Activated CD8-positive, alpha-beta memory T cell treated with anti-CD3 and anti-CD28 coated beads for 1 hour (primary cell): ENCODE results near the gene KREMEN1.
"Not testable (repeated sequence)": the region's sequence is repeated elsewhere in the genome, so short reads cannot be mapped to it uniquely, and the experiment has no call there.

Source experiments
- DNase-seq, 2 donors: peaks; one replicate each; pipeline ENCODE4 v3.0.0-alpha.2; 2020; ENCODE audit warnings: low read depth in 1 of 2; ENCODE audit errors: extremely low read depth in 1 of 2

The KREMEN1 gene

GRCh38 chr22:29102300-29102699 lies 29.5 kb downstream of the KREMEN1 start:
- DNase-seq = no peak

- DNase-seq = no peak
Measured at GRCh38 chr22:29103121-29103520, 30.3 kb downstream of the KREMEN1 start.

DNA sequence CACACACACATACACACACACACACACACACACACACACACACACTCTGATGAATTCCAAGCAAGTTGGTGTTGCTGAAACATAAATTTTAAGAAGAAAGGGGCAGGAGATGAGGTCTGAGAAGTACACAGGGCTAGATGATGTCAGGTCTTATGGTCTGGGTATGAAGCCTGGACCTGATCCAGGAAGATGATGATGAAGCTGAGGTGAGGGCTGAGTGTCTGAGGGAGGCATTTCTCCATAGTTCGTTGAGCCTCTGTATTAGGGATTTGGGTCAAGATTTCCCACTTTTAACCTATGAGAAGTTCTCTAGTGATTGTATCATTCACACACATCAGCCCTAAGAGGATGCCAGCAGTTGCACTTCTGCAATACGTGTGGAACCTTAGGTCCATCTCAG lies 32.6 kb downstream of the KREMEN1 start:
- no peak for DNase-seq

GRCh38 chr22:29106839-29107238 lies 34.0 kb downstream of the KREMEN1 start:
- no peak for DNase-seq

DNA sequence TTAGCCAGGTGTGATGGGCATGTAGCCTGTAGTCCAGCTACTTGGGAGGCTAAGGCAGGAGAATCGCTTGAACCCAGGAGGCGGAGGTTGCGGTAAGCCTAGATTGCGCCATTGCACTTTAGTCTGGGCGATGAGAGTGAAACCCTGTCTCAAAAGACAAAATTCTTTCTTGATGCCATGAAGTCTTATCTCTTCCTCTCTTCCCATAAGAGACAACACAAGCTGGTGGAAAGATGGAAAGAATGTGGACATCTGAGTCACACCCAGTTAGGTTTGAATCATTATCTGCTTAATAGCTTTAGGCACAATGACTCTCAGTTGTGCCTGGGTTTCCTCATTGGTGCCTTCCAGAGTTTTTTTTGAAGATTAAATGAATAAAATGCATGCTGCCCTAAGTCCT lies 35.3 kb downstream of the KREMEN1 start:
- DNase-seq = no peak

DNA sequence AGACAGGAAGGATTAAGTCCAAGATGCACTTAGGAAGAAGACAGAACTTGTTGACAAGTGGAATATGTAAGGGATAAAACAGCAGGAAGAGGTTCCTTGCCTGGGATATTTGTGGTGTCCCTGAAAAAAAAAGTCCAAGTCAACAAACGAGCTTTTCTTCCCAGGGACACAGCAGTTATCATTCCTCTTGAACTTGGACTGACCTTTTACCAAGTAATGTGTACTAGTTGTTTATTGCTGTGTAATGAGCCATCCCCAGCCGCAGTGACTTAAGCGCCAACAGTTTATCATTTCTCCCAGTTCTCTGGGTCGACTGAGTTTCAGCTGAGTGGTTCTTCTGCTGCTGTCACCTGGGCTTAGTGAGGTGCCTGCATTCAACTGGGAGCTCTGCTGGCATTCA lies 37.0 kb downstream of the KREMEN1 start:
- no peak for DNase-seq

- no peak for DNase-seq
Measured at GRCh38 chr22:29110946-29111345, 38.1 kb downstream of the KREMEN1 start.

GRCh38 chr22:29112121-29112520 lies 39.3 kb downstream of the KREMEN1 start:
- DNase-seq = no peak

DNA sequence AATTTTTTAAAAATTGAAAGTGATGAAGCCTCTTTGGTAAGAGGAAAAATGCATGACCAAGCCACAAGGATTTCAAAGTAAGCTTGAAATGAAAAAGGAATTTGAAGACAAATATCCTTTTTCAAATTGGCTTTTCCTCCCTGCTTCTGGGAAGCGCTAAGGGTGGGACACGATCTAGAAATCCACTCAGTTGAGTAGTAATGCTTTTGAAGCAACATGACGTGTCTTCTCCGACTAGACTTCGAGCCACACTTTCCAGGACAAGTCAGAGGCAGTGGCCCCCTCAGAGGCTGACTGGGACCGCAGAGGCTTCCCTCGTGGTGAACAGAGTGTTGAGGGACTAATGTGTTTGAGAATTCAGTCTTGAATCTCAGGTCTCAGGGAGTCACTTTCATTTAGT lies 39.8 kb downstream of the KREMEN1 start:
- DNase-seq = no peak

DNA sequence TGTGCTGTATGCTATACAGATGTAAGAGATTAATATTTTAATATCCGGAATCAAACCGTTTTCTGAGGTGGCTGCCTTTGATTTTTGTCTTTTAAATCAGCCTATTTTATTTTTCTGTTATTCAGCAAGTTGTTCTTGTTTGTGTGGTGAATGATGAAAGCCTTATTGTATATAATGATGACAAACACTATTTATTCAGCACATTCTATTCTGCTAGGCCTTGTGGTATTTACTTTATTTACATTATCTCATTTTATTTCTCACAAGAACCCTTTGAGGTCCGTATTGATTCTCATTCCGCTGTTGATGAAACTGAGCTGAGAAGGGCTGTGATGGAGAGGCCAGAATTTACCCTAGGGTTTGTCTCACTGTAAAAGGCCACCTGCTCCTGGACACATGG lies 40.5 kb downstream of the KREMEN1 start:
- DNase-seq = no peak

DNA sequence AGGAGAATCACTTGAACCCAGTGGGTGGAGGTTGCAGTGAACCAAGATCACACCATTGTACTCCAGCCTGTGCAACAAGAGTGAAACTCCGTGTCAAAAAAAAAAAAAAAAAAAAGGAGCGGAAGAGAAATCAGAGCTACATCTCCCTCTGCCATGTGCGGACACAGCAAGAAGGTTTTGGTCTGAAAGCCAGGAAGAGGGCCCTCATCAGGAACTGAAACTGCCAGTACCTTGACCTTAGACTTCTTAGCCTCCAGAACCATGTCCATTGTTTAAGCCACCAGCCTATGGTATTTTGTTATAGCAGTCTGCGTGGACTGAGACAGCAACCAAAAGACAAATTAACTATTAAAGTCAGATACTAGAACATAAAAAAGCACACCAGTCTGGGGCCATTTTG lies 41.6 kb downstream of the KREMEN1 start:
- DNase-seq = no peak

GRCh38 chr22:29115682-29116288 lies 43.0 kb downstream of the KREMEN1 start:
- DNase-seq = no peak

GRCh38 chr22:29116397-29117123 lies 43.7 kb downstream of the KREMEN1 start:
- DNase-seq = no peak

GRCh38 chr22:29117799-29118477 lies 45.1 kb downstream of the KREMEN1 start:
- no peak for DNase-seq

DNA sequence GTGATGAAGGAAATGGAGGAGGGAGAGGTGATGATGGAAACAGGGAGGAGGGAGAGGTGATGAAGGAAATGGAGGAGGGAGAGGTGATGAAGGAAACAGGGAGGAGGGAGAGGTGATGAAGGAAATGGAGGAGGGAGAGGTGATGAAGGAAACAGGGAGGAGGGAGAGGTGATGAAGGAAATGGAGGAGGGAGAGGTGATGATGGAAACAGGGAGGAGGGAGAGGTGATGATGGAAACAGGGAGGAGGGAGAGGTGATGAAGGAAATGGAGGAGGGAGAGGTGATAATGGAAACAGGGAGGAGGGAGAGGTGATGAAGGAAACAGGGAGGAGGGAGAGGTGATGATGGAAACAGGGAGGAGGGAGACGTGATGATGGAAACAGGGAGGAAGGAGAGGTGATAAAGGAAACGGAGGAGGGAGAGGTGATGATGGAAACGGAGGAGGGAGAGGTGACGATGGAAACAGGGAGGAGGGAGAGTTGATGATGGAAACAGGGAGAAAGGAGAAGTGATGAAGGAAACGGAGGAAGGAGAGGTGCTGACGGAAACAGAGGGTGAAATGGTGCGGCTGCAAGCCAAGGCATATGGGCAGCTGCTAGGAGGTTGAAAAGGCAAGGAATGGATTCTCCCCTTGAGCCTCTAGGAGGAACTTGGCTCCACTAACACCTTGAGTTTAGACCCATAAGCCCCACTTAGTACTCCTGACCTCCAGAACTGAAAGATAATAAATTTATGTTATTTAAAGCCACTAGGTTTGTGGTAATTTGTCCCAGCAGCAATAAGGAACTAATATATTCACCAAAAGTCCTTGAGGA lies 47.5 kb downstream of the KREMEN1 start:
- not testable (repeated sequence) for DNase-seq

DNA sequence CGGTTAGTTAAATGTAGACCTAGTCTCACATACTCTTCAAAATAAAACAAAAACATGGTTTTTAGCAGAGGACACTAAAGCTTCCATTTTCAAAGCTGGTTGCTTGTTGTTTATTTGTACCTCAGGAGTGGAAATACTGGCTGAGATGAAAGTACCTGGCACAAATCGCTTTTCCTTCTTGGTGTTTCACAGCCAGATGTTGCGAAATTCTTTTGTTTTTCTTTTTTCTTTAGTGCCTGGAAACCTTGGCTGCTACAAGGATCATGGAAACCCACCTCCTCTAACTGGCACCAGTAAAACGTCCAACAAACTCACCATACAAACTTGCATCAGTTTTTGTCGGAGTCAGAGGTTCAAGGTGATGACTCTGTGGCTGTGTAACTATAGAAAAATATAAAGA lies 48.3 kb downstream of the KREMEN1 start:
- no peak for DNase-seq

DNA sequence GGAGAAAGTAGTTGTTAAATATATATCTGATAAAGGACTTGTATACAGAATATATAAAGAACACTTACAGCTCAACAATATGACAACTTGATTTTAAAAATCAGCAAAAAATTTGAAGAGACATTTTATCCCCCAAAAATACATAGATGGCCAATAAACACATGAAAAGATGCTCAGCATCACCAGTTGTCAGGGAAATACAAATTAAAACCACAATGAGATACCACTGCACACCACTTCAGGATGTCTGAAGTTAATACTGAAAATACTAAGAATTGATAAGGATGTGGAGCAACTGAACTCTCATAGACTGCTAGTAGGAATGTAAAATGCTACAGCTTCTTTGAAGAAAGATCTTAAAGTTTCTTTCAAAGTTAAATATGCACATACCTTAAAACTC lies 49.2 kb downstream of the KREMEN1 start:
- DNase-seq = no peak

DNA sequence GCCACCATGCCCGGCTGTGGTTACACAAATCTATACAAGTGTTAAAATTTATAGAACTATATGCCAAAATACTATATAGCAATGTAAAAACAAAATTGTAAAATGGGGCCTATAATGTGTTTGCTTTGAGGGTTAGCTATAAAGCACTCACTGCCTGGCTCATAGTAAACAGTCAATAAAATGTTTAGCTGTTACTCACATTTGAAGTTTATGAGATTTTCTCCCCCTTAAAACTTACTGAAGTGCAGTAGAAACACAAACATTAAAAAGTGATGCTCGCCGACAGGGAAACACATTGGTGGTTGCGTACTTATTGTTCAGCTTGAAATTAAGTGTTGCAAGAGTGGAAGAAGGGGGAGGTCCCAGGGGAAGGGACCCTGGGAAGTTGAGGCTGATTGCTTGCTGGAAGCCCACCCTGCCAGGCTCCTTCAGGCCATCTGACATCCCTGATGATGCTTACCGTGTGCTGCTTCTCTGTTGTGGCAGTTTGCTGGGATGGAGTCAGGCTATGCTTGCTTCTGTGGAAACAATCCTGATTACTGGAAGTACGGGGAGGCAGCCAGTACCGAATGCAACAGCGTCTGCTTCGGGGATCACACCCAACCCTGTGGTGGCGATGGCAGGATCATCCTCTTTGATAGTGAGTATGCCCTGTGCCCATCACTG lies 52.1 kb downstream of the KREMEN1 start:
- no peak for DNase-seq

GRCh38 chr22:29125443-29125778 lies 52.6 kb downstream of the KREMEN1 start:
- no peak for DNase-seq

GRCh38 chr22:29125844-29126243 lies 53.0 kb downstream of the KREMEN1 start:
- no peak for DNase-seq
